Adrenal gland (tissue), 5 donors: Measurements from ENCODE around the gene UBE2R2.

Experiments used
- CTCF ChIP-seq, 6 experiments: fragments of 450-650 bp in 4 of 6; fragments of 200-600 bp in 2 of 6; sonication (generic) in 1 of 6; IDR thresholded peaks; 1 replicate in 5 of 6; 2 replicates in 1 of 6; pipeline versions ENCODE4 v1.5.1 to v1.8.0; 2016 to 2021; ENCODE audit warnings: antibody characterized with exemption in 6 of 6, mild to moderate bottlenecking in 2 of 6, moderate library complexity in 1 of 6
- POLR2A ChIP-seq, 2 donors: fragments of 450-650 bp; IDR thresholded peaks; one replicate each; pipeline ENCODE4 v1.6.1; 2017; ENCODE audit warnings: antibody characterized with exemption in 2 of 2, mild to moderate bottlenecking in 2 of 2, moderate library complexity in 1 of 2
- donor health status: DM: no; HTN: no; CAD: no.

GRCh38 chr9:33817327-33818166 lies 587 bp downstream of the UBE2R2 start:
- TF ChIP-seq POLR2A (IDR thresholded peaks at IDR 0.05), result peak in 1 of 2 donors; percentile 54
- peak in 5 of 6 experiments; percentile 11 to 47 (median 31) for TF ChIP-seq CTCF (IDR thresholded peaks at IDR 0.05)
